H1 (cell line): ENCODE data around the gene KRTCAP2. TPM values are rescaled to one million over a fixed set of nuclear protein-coding genes. Genes with fewer than 3 reads are reported as not detected.

Experiments
- CTCF ChIA-PET: fragments of 300-600 bp; sonication (Branson Sonifier 250); formaldehyde crosslinking; loops from one replicate; lab custom pipeline; 2021; ENCODE audit not compliant: partially characterized antibody; lab: Charles Lee
- POLR2A ChIA-PET: fragments of 300-600 bp; sonication (Branson Sonifier 250); formaldehyde crosslinking; loops from one replicate; lab custom pipeline; 2021; ENCODE audit warnings: inconsistent platforms; ENCODE audit not compliant: partially characterized antibody; lab: Charles Lee
- DNase-seq, 2 experiments: peaks; one replicate each; pipeline versions ENCODE4 v3.0.0 to v3.0.0-alpha.2; 2010 to 2022; ENCODE audit warnings: low spot score in 2 of 2, low read depth in 1 of 2, mixed read lengths in 1 of 2
- FAIRE-seq: peaks from 2 replicates; lab custom pipeline; 2011; peaks lifted over from hg19 to GRCh38; lab: Jason Lieb, UNC
- H2AFZ ChIP-seq: 2 replicates; pipeline ENCODE4 v1.8.1; 2012; ENCODE audit warnings: low read length, inconsistent platforms
- H2AK5ac ChIP-seq: 2 replicates; pipeline ENCODE4 v1.6.1; 2013; ENCODE audit warnings: low read depth, low read length
- H2BK120ac ChIP-seq: replicated peaks from 2 replicates; pipeline ENCODE3; 2013; ENCODE audit warnings: low read depth, low read length, inconsistent platforms
- H2BK12ac ChIP-seq: 2 replicates; pipeline ENCODE4 v1.6.1; 2013; ENCODE audit warnings: low read depth, low read length
- H2BK15ac ChIP-seq: 2 replicates; pipeline ENCODE4 v1.6.1; 2013; ENCODE audit warnings: low read length
- H2BK20ac ChIP-seq: 2 replicates; pipeline ENCODE4 v1.6.1; 2013; ENCODE audit warnings: low read length
- H2BK5ac ChIP-seq: 2 replicates; pipeline ENCODE4 v1.6.1; 2013; ENCODE audit warnings: low read depth, low read length
- H3K14ac ChIP-seq: 2 replicates; pipeline ENCODE4 v1.6.1; 2013; ENCODE audit warnings: inconsistent platforms; ENCODE audit not compliant: insufficient read length
- H3K18ac ChIP-seq: 2 replicates; pipeline ENCODE4 v1.6.1; 2013; ENCODE audit warnings: low read length; ENCODE audit errors: extremely low read depth
- H3K23ac ChIP-seq: 2 replicates; pipeline ENCODE4 v1.6.1; 2013; ENCODE audit warnings: inconsistent platforms; ENCODE audit not compliant: insufficient read length
- H3K23me2 ChIP-seq: 2 replicates; pipeline ENCODE4 v1.6.1; 2013; ENCODE audit warnings: low read depth, low read length
- H3K27ac ChIP-seq: 2 replicates; pipeline ENCODE4 v1.6.1; 2011; ENCODE audit warnings: low read depth, low read length, inconsistent platforms
- H3K27me3 ChIP-seq, 4 experiments: replicated peaks in 1 of 4; 1 replicate in 1 of 4; 2 replicates in 3 of 4; pipeline versions ENCODE4 v1.6.1 to v1.8.1; 2011 to 2013; ENCODE audit warnings: low read length in 3 of 4, mild to moderate bottlenecking in 3 of 4, inconsistent platforms in 2 of 4, mixed read lengths in 2 of 4, moderate library complexity in 1 of 4; ENCODE audit not compliant: control insufficient read depth in 3 of 4, insufficient read depth in 3 of 4; ENCODE audit errors: extremely low read depth in 1 of 4
- H3K36me3 ChIP-seq, 4 experiments: 2 replicates each; pipeline versions ENCODE4 v1.6.1 to v1.8.1; 2011 to 2013; ENCODE audit warnings: mild to moderate bottlenecking in 4 of 4, low read length in 3 of 4, moderate library complexity in 2 of 4, control low read depth in 1 of 4, inconsistent platforms in 1 of 4; ENCODE audit not compliant: insufficient read depth in 4 of 4, control insufficient read depth in 2 of 4
- H3K4ac ChIP-seq: replicated peaks from 2 replicates; pipeline ENCODE3; 2013; ENCODE audit warnings: low read length, low read depth, mixed read lengths, inconsistent platforms; ENCODE audit not compliant: insufficient read length
- H3K4me1 ChIP-seq, 4 experiments: replicated peaks in 1 of 4; 1 replicate in 1 of 4; 2 replicates in 3 of 4; pipeline versions ENCODE4 v1.6.1 to v1.8.1; 2011 to 2013; ENCODE audit warnings: low read length in 3 of 4, inconsistent platforms in 2 of 4, mixed read lengths in 1 of 4; ENCODE audit not compliant: insufficient read depth in 4 of 4, control insufficient read depth in 3 of 4
- H3K4me2 ChIP-seq, 2 experiments: 2 replicates each; pipeline versions ENCODE4 v1.6.1 to v1.8.1; 2011 to 2013; ENCODE audit warnings: low read depth in 2 of 2, low read length in 2 of 2, control low read depth in 1 of 2, inconsistent platforms in 1 of 2, mild to moderate bottlenecking in 1 of 2; ENCODE audit not compliant: insufficient read depth in 1 of 2
- H3K4me3 ChIP-seq, 4 experiments: fragments of 200-600, 300-600 bp in 1 of 4; sonication (generic), shearing (Covaris generic), sonication (Bioruptor Twin) in 1 of 4; 2 replicates each; pipeline versions ENCODE4 v1.5.1 to v1.8.1; 2011 to 2016; ENCODE audit warnings: low read length in 4 of 4, low read depth in 3 of 4, control low read depth in 2 of 4, inconsistent platforms in 2 of 4, mild to moderate bottlenecking in 2 of 4, mixed read lengths in 1 of 4, moderate library complexity in 1 of 4; ENCODE audit not compliant: insufficient read depth in 2 of 4; ENCODE audit errors: extremely low read depth in 1 of 4
- H3K56ac ChIP-seq: replicated peaks from 2 replicates; pipeline ENCODE3; 2013; ENCODE audit warnings: low read depth, mild to moderate bottlenecking, mixed read lengths, low read length, inconsistent platforms; ENCODE audit not compliant: insufficient read length
- H3K79me1 ChIP-seq: 2 replicates; pipeline ENCODE4 v1.6.1; 2013; ENCODE audit warnings: low read depth, low read length, control low read depth
- H3K79me2 ChIP-seq, 2 experiments: 2 replicates each; pipeline versions ENCODE4 v1.6.1 to v1.8.1; 2012 to 2013; ENCODE audit warnings: low read length in 2 of 2, mild to moderate bottlenecking in 2 of 2, inconsistent platforms in 1 of 2; ENCODE audit not compliant: insufficient read depth in 2 of 2, control insufficient read depth in 1 of 2
- H3K9ac ChIP-seq, 4 experiments: replicated peaks in 1 of 4; 1 replicate in 1 of 4; 2 replicates in 3 of 4; pipeline versions ENCODE4 v1.6.1 to v1.8.1; 2011 to 2013; ENCODE audit warnings: low read depth in 3 of 4, low read length in 3 of 4, control low read depth in 2 of 4, mild to moderate bottlenecking in 2 of 4, moderate library complexity in 2 of 4, inconsistent platforms in 1 of 4; ENCODE audit errors: extremely low read depth in 1 of 4
- H3K9me3 ChIP-seq, 2 experiments: 2 replicates each; pipeline versions ENCODE4 v1.6.1 to v1.8.1; 2012 to 2013; ENCODE audit warnings: mild to moderate bottlenecking in 2 of 2, moderate library complexity in 2 of 2, control low read depth in 1 of 2, inconsistent platforms in 1 of 2, low read depth in 1 of 2, low read length in 1 of 2, mixed read lengths in 1 of 2; ENCODE audit not compliant: insufficient read depth in 2 of 2
- H4K20me1 ChIP-seq, 2 experiments: replicated peaks in 1 of 2; 2 replicates each; pipeline versions ENCODE3 to v1.8.1; 2011 to 2013; ENCODE audit warnings: inconsistent platforms in 2 of 2, low read length in 2 of 2, mild to moderate bottlenecking in 1 of 2; ENCODE audit not compliant: insufficient read depth in 2 of 2, control insufficient read depth in 1 of 2
- H4K5ac ChIP-seq: 2 replicates; pipeline ENCODE4 v1.6.1; 2013; ENCODE audit warnings: low read length, low read depth, mixed read lengths, inconsistent platforms; ENCODE audit not compliant: insufficient read length
- H4K8ac ChIP-seq: 2 replicates; pipeline ENCODE4 v1.8.0; 2013; ENCODE audit warnings: mild to moderate bottlenecking, moderate library complexity, low read length, inconsistent platforms; ENCODE audit not compliant: insufficient read depth; ENCODE audit errors: extremely low read depth
- H4K91ac ChIP-seq: replicated peaks from 2 replicates; pipeline ENCODE3; 2013; ENCODE audit warnings: low read length, mixed read lengths, inconsistent platforms; ENCODE audit not compliant: insufficient read length
- KDM5A ChIP-seq: fragments of 200-600 bp; IDR thresholded peaks from 2 replicates; pipeline ENCODE4 v1.7.1; 2012; ENCODE audit warnings: mild to moderate bottlenecking, low read length, inconsistent platforms, mixed read lengths
- SAP30 ChIP-seq: fragments of 300-600 bp; sonication (generic); IDR thresholded peaks from 2 replicates; pipeline ENCODE4 v1.7.1; 2012; ENCODE audit warnings: low read length, moderate library complexity, mild to moderate bottlenecking, inconsistent platforms; ENCODE audit not compliant: insufficient read depth, insufficient replicate concordance
- TAF7 ChIP-seq: optimal IDR thresholded peaks from 2 replicates; pipeline ENCODE3; 2011; ENCODE audit warnings: low read depth, mild to moderate bottlenecking, inconsistent platforms, low read length, moderate library complexity, borderline replicate concordance
- WGBS, 2 experiments: shearing (Covaris generic) in 1 of 2; methylation state at CpG; one replicate each; pipeline versions ENCODE4 v1.1.6 to v1.1.7; 2013 to 2015; ENCODE audit warnings: low lambda C conversion rate in 2 of 2, mixed read lengths in 2 of 2, inconsistent platforms in 1 of 2, low coverage in 1 of 2, missing lambda C conversion rate in 1 of 2; ENCODE audit not compliant: insufficient replicate concordance in 2 of 2, insufficient coverage in 1 of 2, insufficient read length in 1 of 2; ENCODE audit errors: extremely low coverage in 1 of 2, missing lambda C conversion rate in 1 of 2; 5-methylcytosine and 5-hydroxymethylcytosine counted together
- polyA plus RNA-seq, 7 experiments: library from polyadenylated mRNA; depleted of rRNA in 3 of 7; stranded (reverse) in 5 of 7; unstranded in 2 of 7; fragments of >200 nt in 5 of 7; fragments of 200-250 nt in 2 of 7; gene quantifications; 1 replicate in 5 of 7; 2 replicates in 1 of 7; 4 replicates in 1 of 7; pipeline versions ENCODE4 v1.2.1 to v1.2.3, GENCODE V29; 2011 to 2013; ENCODE audit warnings: missing spikeins in 2 of 7, mixed read lengths in 2 of 7
- total RNA-seq: library from RNA; stranded (reverse); fragmentation: NEBNext Ultra II Directional; extraction: Animal tissue kit (Norgen Biotek cat#: 25700); gene quantifications from 2 replicates; pipeline ENCODE4 v1.2.1, GENCODE V29; 2021

KRTCAP2 gene
- total and polyA plus RNA-seq, 2 of the 8 experiments (the other 6 are each of a cell fraction or from before 2014, with no cell fraction given): 146 to 317 TPM

GRCh38 chr1:155179112-155180031 is 6.3 kb upstream of the KRTCAP2 start:
- H2AFZ ChIP-seq: no peak overlapping the region
- FAIRE-seq (no peak), DNase-seq (no peak)
- no peak overlapping the region for H2AK5ac ChIP-seq
- H3K9ac ChIP-seq: no peak overlapping the region
- ChIA-PET CTCF (interaction anchor here (1.8 to 7.9 kb wide), 2 partner anchors 15 to 28 kb away, joined by 4 to 107 read pairs; partner anchors contain the start of gene THBS3), POLR2A (interaction anchor here (1.6 to 20.5 kb wide), 2 partner anchors 22 to 45 kb away, joined by 3 to 512 read pairs; partner anchors contain the start of genes MTX1 and THBS3)
- H3K36me3 ChIP-seq: peaks cover 15 to 49% (median 33%) of the 10 kb centered on the region in 4 experiments
- H2BK12ac ChIP-seq: no peak overlapping the region
- H3K56ac ChIP-seq: no peak overlapping the region
- H3K4me2 ChIP-seq: no peak overlapping the region
- no peak overlapping the region for H3K14ac ChIP-seq
- no peaks in the 10 kb centered on the region for H3K9me3 ChIP-seq
- no peak overlapping the region for H3K4me3 ChIP-seq
- H2BK5ac ChIP-seq: no peak overlapping the region
- H3K4me1 ChIP-seq: peaks cover 0 to 18% (median 8%) of the 10 kb centered on the region in 4 experiments; a peak in 5 of 7 replicates
- H2BK15ac ChIP-seq: no peak overlapping the region
- H2BK120ac ChIP-seq: no peak overlapping the region
- H2BK20ac ChIP-seq: no peak overlapping the region
- TF ChIP-seq SAP30: no peak
- TF ChIP-seq TAF7: no peak
- TF ChIP-seq KDM5A: no peak
- H4K8ac ChIP-seq: no peak overlapping the region
- peaks cover 0 to 4% of the 10 kb centered on the region in 2 experiments; a peak in 1 of 4 replicates for H3K79me2 ChIP-seq
- H3K23ac ChIP-seq: no peak overlapping the region
- no peaks in the 10 kb centered on the region for H3K27me3 ChIP-seq
- H4K5ac ChIP-seq: no peak overlapping the region
- H3K27ac ChIP-seq: no peak overlapping the region
- no peak overlapping the region for H3K4ac ChIP-seq
- H4K20me1 ChIP-seq: peaks cover 8 to 10% of the 10 kb centered on the region in 2 experiments
- no peaks in the 10 kb centered on the region; the same call in 1 of the 2 replicates for H3K79me1 ChIP-seq
- H3K18ac ChIP-seq: no peak overlapping the region
- 94% methylated on average over 30 of the region's 31 CpGs; no CpG with 5 or more reads in 1 of the 2 experiments for WGBS, 2 experiments
- peaks cover 4% of the 10 kb centered on the region; the same call in 1 of the 2 replicates for H3K23me2 ChIP-seq
- H4K91ac ChIP-seq: no peak overlapping the region
